Stimulated activated CD8-positive, alpha-beta memory T cell treated with anti-CD3 and anti-CD28 coated beads, Interleukin-15, amount 100 ng/mL, for 4 hours (primary cell): ENCODE data around the gene PXK.

ENCODE experiments used
- DNase-seq, 2 donors: peaks; one replicate each; pipeline ENCODE4 v3.0.0-alpha.2; 2020; ENCODE audit warnings: low read depth in 2 of 2

The PXK gene

DNA sequence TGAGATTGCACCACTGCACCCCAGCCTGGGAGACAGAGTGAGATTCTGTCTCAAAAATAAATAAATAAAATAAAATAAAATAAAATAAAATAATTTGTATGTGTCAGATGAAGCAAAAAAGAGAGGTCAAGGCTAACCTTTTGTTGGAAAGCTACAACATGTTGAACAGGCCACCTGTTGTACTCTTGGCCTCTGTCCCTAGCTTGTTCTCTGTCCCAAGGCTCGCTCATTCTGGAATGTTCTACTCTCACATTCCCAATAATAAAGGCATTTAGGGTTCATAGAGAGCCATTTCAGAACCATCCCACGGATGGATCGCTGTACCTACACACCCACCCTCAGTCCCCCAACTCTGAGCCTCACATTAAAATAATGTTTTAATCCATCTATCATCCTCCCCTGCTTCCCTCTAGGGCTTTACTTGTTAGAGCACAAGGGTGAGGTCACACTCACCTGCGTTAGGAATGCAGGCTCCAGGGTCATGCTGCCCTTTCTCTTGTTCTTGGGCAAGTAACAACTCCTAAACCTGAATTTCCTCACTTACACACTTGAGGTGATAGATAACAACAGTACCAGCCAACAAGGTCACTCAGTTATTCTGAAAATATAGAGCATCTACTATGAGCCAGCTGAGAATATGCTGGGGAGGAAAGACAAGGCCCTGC, 134.3 kb downstream of the PXK start:
- DNase-seq, result no peak

DNA sequence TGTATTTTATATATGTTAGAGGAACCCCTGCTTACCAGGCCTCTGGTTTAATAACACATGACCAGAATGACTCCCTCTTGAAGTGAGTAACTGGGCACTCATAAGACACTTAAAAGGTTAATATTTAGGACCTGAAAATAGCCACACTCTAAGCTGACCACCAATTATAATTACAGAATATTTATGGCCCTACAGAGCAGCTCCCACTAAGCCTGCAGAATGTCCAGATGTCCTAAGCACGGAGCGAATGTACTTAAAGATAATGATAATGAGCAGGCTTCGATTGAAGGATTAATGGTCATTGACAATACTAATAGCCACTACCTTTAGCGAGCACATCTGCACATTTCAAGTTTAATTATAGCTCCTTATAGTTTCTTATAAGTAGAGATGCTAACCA, 136.4 kb downstream of the PXK start:
- DNase-seq, result no peak

DNA sequence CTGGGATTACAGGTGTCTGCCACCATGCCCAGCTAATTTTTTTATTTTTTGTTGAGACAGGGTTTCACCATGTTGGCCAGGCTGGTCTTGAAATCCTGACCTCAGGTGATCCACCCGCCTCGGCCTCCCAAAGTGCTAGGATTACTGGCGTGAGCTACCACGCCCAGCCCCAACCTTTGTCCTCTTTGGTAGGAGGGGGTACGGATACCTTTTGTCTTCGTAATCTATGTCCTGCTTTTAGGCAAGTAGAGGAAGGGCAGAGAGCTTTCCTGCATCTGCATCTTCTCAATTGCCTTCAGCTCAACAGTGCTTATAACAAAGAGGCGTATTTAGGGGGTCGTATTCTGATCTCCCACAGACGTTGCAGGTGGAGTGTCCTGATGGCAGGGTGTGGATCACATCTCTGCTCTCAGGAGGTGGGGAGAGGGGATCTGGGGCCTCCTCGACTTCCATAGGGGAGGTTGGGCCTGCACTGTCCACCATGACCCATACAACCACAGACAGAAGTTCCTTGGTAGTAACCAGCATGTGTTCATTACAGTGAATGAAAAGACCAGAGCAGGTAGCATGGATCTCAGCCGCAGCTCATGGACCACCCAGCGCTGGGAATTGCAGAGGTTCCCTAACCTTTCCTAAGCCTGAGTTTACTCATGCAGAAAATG, 137.8 kb downstream of the PXK start:
- no peak for DNase-seq

DNA sequence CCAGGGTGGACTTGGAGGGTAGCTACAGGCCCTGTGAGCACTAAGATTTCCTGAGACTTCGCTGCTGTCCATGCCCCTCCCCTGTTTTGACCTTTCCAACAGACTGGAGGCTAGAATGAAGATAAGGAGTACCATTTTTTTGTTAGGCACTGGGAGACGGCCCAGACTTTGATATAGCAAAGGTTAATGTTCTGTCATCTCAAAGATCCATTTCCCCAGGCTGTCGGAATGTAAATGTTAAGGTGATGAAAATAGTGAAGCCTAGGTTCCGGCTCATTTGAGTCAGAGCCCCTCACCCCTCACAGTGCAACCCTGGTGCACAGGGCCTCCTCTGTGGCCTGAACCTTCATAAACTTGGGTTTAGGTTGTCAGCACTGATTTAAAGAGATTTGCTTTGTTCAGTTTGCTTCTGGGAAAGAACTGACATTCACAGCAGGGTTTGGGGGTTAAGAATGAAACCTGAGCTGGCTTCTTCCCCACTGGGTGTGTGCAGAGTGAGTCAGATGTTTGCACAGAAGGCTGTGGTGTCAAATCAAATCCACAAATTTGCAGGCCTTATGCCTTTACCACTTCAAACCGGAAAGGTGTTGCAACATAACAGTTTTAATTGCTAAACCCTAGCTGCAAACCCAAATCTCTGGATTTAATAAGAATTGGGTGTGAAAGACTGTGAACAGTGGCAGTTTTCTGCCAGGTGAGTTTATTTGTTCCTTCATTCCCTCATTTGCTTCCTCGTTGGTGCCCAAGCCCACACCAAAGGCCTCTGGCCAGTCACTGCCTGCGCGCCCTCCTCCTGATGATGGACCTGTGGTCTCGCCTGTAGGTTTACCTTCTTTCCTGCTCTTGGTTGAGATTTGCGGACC, 138.6 kb downstream of the PXK start:
- no peak for DNase-seq

DNA sequence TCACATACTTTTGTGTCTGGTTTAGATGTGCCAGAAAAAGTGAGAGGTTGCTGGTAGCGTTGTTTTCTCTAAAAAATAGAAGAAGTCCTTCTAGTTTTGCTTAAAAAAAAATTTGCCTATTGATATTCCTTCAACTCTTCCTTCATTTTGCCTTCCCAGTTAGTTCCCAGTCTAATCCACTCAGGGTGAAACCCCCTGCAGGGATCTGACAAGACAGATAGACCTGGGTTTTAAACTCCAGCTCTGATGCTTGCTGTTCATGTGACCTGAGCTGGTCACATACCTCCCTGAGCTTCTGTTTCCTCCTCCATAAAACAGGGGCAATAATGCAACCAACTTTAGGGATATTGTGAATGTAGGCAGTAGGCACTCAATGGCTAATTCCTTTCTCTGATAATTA, 140.6 kb downstream of the PXK start:
- DNase-seq, result no peak

DNA sequence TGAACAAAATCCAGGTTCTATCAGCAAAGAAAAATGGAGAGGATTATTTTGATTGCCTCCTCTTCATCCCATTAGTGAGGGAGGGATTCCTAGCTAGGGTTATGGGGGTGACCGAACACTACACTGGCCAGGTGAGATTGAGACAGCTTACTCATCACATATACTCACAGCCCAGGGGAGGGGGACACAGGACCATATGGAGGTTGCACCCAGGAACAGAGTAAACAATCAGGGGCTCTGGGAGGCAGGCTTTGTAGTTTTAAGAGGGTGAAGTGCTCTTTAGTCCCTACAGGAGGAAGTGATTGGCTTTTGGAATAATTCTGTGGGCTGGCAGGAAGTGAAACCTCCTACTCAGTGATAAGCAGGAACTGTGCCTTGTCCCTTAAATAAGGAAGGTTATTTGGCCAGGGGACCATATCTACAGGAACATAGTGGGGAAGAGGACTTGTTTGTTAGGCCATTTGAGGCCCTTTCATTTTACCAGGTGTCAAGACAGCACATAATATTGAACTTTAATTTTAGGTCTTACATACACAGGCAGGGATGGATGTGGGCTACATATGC, 141.7 kb downstream of the PXK start:
- DNase-seq, result no peak

DNA sequence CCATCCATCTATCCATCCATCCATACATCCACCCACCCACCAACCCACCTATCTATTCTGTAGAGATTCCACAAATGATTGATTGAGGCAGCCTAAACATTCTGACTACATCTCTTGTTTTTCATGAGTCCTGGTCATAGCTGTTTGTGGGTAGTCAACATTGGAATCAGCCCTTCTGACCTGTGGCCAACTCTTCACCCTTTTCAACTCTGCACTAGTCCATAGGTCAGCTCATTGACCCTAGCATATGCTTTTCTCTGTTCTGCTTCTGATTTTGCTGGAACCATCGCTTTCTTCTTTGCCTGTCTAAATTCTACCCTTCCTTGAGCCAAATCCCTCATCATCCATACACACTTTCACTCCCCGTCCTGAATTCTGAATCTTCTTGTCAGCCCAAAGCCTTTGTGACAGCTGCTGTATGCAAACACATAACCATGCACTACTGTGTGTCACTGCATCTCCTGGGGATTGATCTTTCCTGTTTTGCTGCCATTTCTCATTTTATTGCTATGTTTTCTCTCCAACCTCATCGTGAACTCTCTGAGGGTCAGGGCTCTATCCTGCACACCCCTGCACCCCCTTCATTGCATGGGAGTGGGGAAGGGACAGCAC, 142.4 kb downstream of the PXK start:
- DNase-seq, result no peak
